Colon (tissue), 2 donors: Measurements from ENCODE around the gene TCEANC2.
"Not testable (repeated sequence)": the region's sequence is repeated elsewhere in the genome, so short reads cannot be mapped to it uniquely, and the experiment has no call there.

ENCODE experiments used
- FAIRE-seq: peaks from 2 replicates; lab custom pipeline; 2012; peaks lifted over from hg19 to GRCh38; lab: Jason Lieb, UNC
- donor health status: control.
- donor health status: control.

The TCEANC2 gene

GRCh38 chr1:54088385-54088784, 35.0 kb downstream of the TCEANC2 start:
- FAIRE-seq = no peak

GRCh38 chr1:54091666-54092065, 38.3 kb downstream of the TCEANC2 start:
- no peak for FAIRE-seq

- no peak for FAIRE-seq
Measured at GRCh38 chr1:54094001-54094729, 40.8 kb downstream of the TCEANC2 start.

- FAIRE-seq = not testable (repeated sequence)
Measured at GRCh38 chr1:54094730-54095105, 41.3 kb downstream of the TCEANC2 start.

GRCh38 chr1:54095546-54096226, 42.3 kb downstream of the TCEANC2 start:
- FAIRE-seq = no peak

GRCh38 chr1:54096227-54096876, 42.9 kb downstream of the TCEANC2 start:
- no peak for FAIRE-seq

GRCh38 chr1:54096877-54097240, 43.5 kb downstream of the TCEANC2 start:
- FAIRE-seq = no peak

- FAIRE-seq = no peak
Measured at GRCh38 chr1:54099061-54099610, 45.7 kb downstream of the TCEANC2 start.

- no peak for FAIRE-seq
Measured at GRCh38 chr1:54100500-54100899, 47.1 kb downstream of the TCEANC2 start.

GRCh38 chr1:54103414-54103813, 50.0 kb downstream of the TCEANC2 start:
- no peak for FAIRE-seq

- not testable (repeated sequence) for FAIRE-seq
Measured at GRCh38 chr1:54104613-54105012, 51.2 kb downstream of the TCEANC2 start.

- FAIRE-seq = no peak
Measured at GRCh38 chr1:54105080-54105479, 51.7 kb downstream of the TCEANC2 start.

GRCh38 chr1:54105736-54106269, 52.4 kb downstream of the TCEANC2 start:
- no peak for FAIRE-seq

GRCh38 chr1:54107131-54107530, 53.7 kb downstream of the TCEANC2 start:
- FAIRE-seq = no peak

GRCh38 chr1:54108156-54108555, 54.7 kb downstream of the TCEANC2 start:
- no peak for FAIRE-seq

- FAIRE-seq = no peak
Measured at GRCh38 chr1:54109129-54110090, 56.0 kb downstream of the TCEANC2 start.

- FAIRE-seq = no peak
Measured at GRCh38 chr1:54110996-54111395, 57.6 kb downstream of the TCEANC2 start.

GRCh38 chr1:54111624-54112023, 58.2 kb downstream of the TCEANC2 start:
- no peak for FAIRE-seq

GRCh38 chr1:54112027-54112426, 58.6 kb downstream of the TCEANC2 start:
- FAIRE-seq = no peak

GRCh38 chr1:54112705-54113368, 59.4 kb downstream of the TCEANC2 start:
- no peak for FAIRE-seq

- no peak for FAIRE-seq
Measured at GRCh38 chr1:54114001-54114400, 60.6 kb downstream of the TCEANC2 start.
